ENCODE data around the gene FAAP24. TPM values are rescaled to one million over a fixed set of nuclear protein-coding genes. Genes with fewer than 3 reads are reported as not detected.

The FAAP24 gene, protein sequence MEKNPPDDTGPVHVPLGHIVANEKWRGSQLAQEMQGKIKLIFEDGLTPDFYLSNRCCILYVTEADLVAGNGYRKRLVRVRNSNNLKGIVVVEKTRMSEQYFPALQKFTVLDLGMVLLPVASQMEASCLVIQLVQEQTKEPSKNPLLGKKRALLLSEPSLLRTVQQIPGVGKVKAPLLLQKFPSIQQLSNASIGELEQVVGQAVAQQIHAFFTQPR
- 1 to 10 TPM in 4 of 5 experiments, under 1 TPM in 1; 0.71 to 7.2 (median 2.5) TPM for total RNA-seq
- polyA plus RNA-seq = 1 to 10 TPM; 2.3 to 3.9 TPM
- 2.3 reads per million, percentile 11 among the genes with 10 or more reads in this experiment for total RNA-seq

DNA sequence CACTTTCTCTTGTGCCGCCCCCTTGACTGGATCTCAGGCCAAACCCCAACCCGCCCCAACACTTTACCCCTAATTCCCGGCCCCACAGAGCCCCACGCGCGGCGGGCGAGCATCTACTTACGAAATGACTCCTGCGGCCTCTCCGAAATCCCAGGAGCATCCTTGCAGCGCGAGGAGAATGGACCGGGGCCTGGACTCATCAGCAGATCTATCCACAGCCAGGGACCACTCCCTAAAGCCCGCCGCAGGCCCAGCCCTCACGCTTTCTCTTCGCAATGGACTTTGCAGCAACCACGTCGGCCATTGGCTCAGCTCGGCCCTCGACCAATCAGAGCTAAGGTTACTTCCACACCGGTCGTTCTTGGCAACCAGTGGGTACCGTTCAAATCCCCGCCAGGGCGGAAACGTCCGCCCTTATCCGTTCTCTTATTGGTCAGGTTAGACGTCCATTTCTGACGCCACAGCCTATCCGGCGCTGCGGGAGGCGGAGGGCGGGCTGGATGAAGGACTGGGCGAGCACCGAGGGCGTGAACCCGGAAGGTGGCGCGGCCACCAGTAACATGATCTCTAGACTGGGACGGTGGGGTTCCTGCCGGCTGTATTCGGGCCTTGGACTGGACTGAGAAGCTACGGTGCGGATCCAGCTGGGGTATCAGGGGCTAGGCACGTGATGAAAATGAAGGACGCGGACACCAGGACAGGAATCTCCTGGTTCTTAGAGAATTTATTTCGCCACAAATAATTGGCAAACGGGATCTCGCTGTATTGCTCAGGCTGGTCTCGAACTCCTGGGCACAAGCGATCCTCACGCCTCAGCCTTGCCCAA lies at the start of gene FAAP24, which contains the start of gene CEP89:
Gene FAAP24, plus strand, starts transcription at position 528 of the 826 bp plus-strand sequence. CDS start 955 bp downstream, outside the sequence.
Gene CEP89, minus strand, starts transcription at position 244 of the 826 bp plus-strand sequence. Its CDS starts 84 bp downstream, at position 160.
- H3K9me3 ChIP-seq (ENCODE audit: control insufficient read depth in 2 of 3, low read length in 3 of 3) = no peaks in the 10 kb centered on the region
- Mint-ChIP-seq H3K27ac (peak within 1 kb of the TSS; percentile 92 to 97 (median 97)), H3K27me3 (no peaks in the 10 kb centered on the region), H3K9me3 (peaks cover 0 to 5% (median 0%) of the 10 kb centered on the region in 11 donors), H3K36me3 (peaks cover 0 to 9% (median 4%) of the 10 kb centered on the region in 5 donors), H3K4me1 (peaks cover 14 to 27% (median 20%) of the 10 kb centered on the region in 7 donors), H3K4me3 (peak within 1 kb of the TSS; percentile 96 to 100 (median 99))
- peak within 1 kb of the TSS; percentile 75 for H3K27ac ChIP-seq (ENCODE audit: low read depth, low read length)
- peak within 1 kb of the TSS; percentile 78 for H3K4me3 ChIP-seq (ENCODE audit: low read length)
- ChIA-PET CTCF (no interaction called here), POLR2A (interaction anchor here (0.6 to 3.0 kb wide), 9 partner anchors 17 to 1870 kb away, joined by 3 to 13 read pairs (median 3); partner anchors contain the start of genes GPATCH1, NUDT19 and PDCD5)
- ATAC-seq (peak; percentile 98), DNase-seq (peak; percentile 89 to 99 (median 98))
- intact Hi-C loops (cut with micrococcal nuclease) = loop anchor here (1.0 to 10.0 kb wide), 14 partner anchors 109 to 565 kb away; partner anchors contain the start of genes ANKRD27 (in 2 of the 2), CEBPG (in 2 of the 2), GPATCH1 (in 2 of the 2) and PDCD5 (in 2 of the 2)
- peaks cover 0 to 5% of the 10 kb centered on the region in 2 donors for H3K4me1 ChIP-seq (ENCODE audit: control insufficient read depth in 2 of 2, insufficient read depth in 2 of 2, low read length in 2 of 2)
- no peaks in the 10 kb centered on the region for H3K27me3 ChIP-seq (ENCODE audit: control insufficient read depth in 2 of 2, insufficient read depth in 2 of 2, low read length in 2 of 2)
- H3K36me3 ChIP-seq (ENCODE audit: control insufficient read depth in 2 of 3, insufficient read depth in 3 of 3, low read length in 3 of 3) = peaks cover 0 to 3% (median 0%) of the 10 kb centered on the region in 3 experiments

DNA sequence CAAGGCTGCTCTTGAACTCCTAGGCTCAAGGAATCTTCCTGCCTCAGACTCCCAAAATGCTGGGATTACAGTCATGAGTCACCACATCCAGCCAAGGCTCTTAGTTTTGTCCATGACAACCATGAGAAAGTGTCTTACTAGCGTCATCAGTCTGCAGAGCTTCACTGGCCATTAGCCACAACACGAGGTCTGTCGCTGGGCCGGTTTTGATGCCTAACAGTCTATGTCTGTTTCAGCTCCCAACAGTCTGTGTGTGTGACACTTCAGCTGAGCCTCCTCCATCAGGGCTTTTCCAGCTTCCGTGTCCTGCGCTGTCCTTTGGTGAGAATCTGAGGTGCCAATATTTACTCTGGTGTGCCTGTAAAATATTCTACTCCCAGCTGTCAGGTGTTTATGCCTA lies 47.8 kb upstream of the FAAP24 start:
- no peaks in the 10 kb centered on the region for H3K4me1 Mint-ChIP-seq
- no peak overlapping the region for H3K27ac Mint-ChIP-seq
- POLR2A ChIA-PET = no interaction called here
- no peaks in the 10 kb centered on the region for H3K27me3 Mint-ChIP-seq
- Histone ChIP-seq H3K9me3 (ENCODE audit: control insufficient read depth in 2 of 3, low read length in 3 of 3) (peaks cover 0 to 4% (median 0%) of the 10 kb centered on the region in 3 experiments), H3K4me1 (ENCODE audit: control insufficient read depth in 2 of 2, insufficient read depth in 2 of 2, low read length in 2 of 2) (no peaks in the 10 kb centered on the region), H3K36me3 (ENCODE audit: control insufficient read depth in 2 of 3, insufficient read depth in 3 of 3, low read length in 3 of 3) (peaks cover 0 to 29% (median 6%) of the 10 kb centered on the region in 3 experiments), H3K27ac (ENCODE audit: low read depth, low read length) (no peak overlapping the region), H3K27me3 (ENCODE audit: control insufficient read depth in 2 of 2, insufficient read depth in 2 of 2, low read length in 2 of 2) (no peaks in the 10 kb centered on the region), H3K4me3 (ENCODE audit: low read length) (no peak overlapping the region)
- intact Hi-C loops (cut with micrococcal nuclease) = no loop called here
- CTCF ChIA-PET = interaction anchor here (0.6 kb wide), 1 partner anchor 355 kb away, joined by 4 read pairs; no protein-coding TSS in a partner anchor
- DNase-seq (no peak), ATAC-seq (no peak)
- H3K9me3 Mint-ChIP-seq = peaks cover 5 to 12% (median 8%) of the 10 kb centered on the region in 11 donors
- H3K4me3 Mint-ChIP-seq = no peak overlapping the region
- peaks cover 15 to 61% (median 29%) of the 10 kb centered on the region in 5 donors for H3K36me3 Mint-ChIP-seq

- no peak overlapping the region for H3K4me3 Mint-ChIP-seq
- POLR2A ChIA-PET = no interaction called here
- H3K27ac ChIP-seq (ENCODE audit: low read depth, low read length) = no peak overlapping the region
- no peaks in the 10 kb centered on the region for H3K4me1 ChIP-seq (ENCODE audit: control insufficient read depth in 2 of 2, insufficient read depth in 2 of 2, low read length in 2 of 2)
- ATAC-seq = no peak
- H3K36me3 ChIP-seq (ENCODE audit: control insufficient read depth in 2 of 3, insufficient read depth in 3 of 3, low read length in 3 of 3) = peaks cover 0 to 34% (median 6%) of the 10 kb centered on the region in 3 experiments
- intact Hi-C loops (cut with micrococcal nuclease) = no loop called here
- no peak overlapping the region for H3K4me3 ChIP-seq (ENCODE audit: low read length)
- no peaks in the 10 kb centered on the region for H3K27me3 ChIP-seq (ENCODE audit: control insufficient read depth in 2 of 2, insufficient read depth in 2 of 2, low read length in 2 of 2)
- peaks cover 21 to 72% (median 48%) of the 10 kb centered on the region in 5 donors for H3K36me3 Mint-ChIP-seq
- H3K27ac Mint-ChIP-seq = peak overlapping the region in 1 of 9 donors; percentile 5
- no peaks in the 10 kb centered on the region for H3K27me3 Mint-ChIP-seq
- H3K4me1 Mint-ChIP-seq = no peaks in the 10 kb centered on the region
- H3K9me3 ChIP-seq (ENCODE audit: control insufficient read depth in 2 of 3, low read length in 3 of 3) = peaks cover 0 to 4% (median 0%) of the 10 kb centered on the region in 3 experiments
- CTCF ChIA-PET = interaction anchor here (0.5 to 1.2 kb wide), 3 partner anchors 9 to 329 kb away, joined by 3 to 4 read pairs (median 3); no protein-coding TSS in a partner anchor
- H3K9me3 Mint-ChIP-seq = peaks cover 5 to 16% (median 8%) of the 10 kb centered on the region in 11 donors
- no peak for DNase-seq
These were observed 43.2 kb upstream of the FAAP24 start for GRCh38 chr19:32928806-32929205.

DNA sequence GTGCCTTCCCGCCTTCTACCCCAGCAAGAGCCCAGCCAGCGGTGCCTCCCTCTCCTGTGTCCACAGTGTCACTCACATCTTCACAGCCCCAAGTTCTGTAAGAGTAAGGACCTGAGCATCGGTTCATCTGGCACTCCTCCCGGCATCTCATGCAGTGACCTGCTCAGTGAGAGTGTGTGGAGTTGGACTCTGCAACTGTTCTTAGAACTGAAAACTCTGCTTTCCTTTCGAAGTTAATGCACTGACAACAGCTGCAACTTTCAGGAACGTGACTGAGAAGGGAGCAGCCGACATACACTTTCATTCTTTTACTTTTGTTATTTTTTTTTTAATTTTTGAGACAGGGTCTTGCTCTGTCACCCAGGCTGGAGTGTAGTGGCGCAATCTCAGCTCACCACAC lies 41.5 kb upstream of the FAAP24 start:
- intact Hi-C loops (cut with micrococcal nuclease) = no loop called here

DNA sequence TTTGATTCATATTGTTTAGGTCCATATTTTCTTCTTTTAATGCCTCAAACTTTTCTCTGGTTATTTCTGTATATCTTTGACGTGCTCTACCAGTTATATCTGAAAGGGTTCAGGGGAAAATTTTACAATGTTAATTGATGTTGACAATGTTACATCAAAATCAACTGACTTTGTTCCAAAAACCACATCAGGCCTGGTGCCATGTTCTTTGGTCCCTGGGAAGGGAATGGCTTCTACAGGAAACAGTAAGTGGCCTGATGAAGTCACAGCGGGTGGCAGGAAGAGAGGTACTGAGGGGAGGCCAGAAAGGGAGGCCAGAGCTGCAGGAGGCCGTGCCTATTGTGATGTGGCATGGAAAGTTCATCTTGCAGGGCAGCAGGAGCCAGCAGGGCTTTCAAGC lies 38.5 kb upstream of the FAAP24 start:
- ATAC-seq (no peak), DNase-seq (no peak)
- Mint-ChIP-seq H3K27me3 (no peaks in the 10 kb centered on the region), H3K27ac (peak overlapping the region in 2 of 9 donors; percentile 7 to 65), H3K36me3 (peaks cover 16 to 61% (median 58%) of the 10 kb centered on the region in 5 donors), H3K4me1 (no peaks in the 10 kb centered on the region), H3K9me3 (peaks cover 2 to 10% (median 4%) of the 10 kb centered on the region in 11 donors), H3K4me3 (no peak overlapping the region)
- Histone ChIP-seq H3K27ac (ENCODE audit: low read depth, low read length) (no peak overlapping the region), H3K36me3 (ENCODE audit: control insufficient read depth in 2 of 3, insufficient read depth in 3 of 3, low read length in 3 of 3) (peaks cover 0 to 40% (median 6%) of the 10 kb centered on the region in 3 experiments), H3K9me3 (ENCODE audit: control insufficient read depth in 2 of 3, low read length in 3 of 3) (no peaks in the 10 kb centered on the region), H3K4me1 (ENCODE audit: control insufficient read depth in 2 of 2, insufficient read depth in 2 of 2, low read length in 2 of 2) (no peaks in the 10 kb centered on the region), H3K27me3 (ENCODE audit: control insufficient read depth in 2 of 2, insufficient read depth in 2 of 2, low read length in 2 of 2) (no peaks in the 10 kb centered on the region), H3K4me3 (ENCODE audit: low read length) (no peak overlapping the region)
- ChIA-PET CTCF (no interaction called here), POLR2A (interaction anchor here (0.6 kb wide), 1 partner anchor 273 kb away, joined by 3 read pairs; no protein-coding TSS in a partner anchor)
- intact Hi-C loops (cut with micrococcal nuclease) = no loop called here

More for the DNA sequence above, 41.5 kb upstream of the FAAP24 start:
- Histone ChIP-seq H3K4me3 (ENCODE audit: low read length) (no peak overlapping the region), H3K9me3 (ENCODE audit: control insufficient read depth in 2 of 3, low read length in 3 of 3) (peaks cover 0 to 4% (median 0%) of the 10 kb centered on the region in 3 experiments), H3K27ac (ENCODE audit: low read depth, low read length) (no peak overlapping the region), H3K36me3 (ENCODE audit: control insufficient read depth in 2 of 3, insufficient read depth in 3 of 3, low read length in 3 of 3) (peaks cover 0 to 32% (median 6%) of the 10 kb centered on the region in 3 experiments), H3K4me1 (ENCODE audit: control insufficient read depth in 2 of 2, insufficient read depth in 2 of 2, low read length in 2 of 2) (no peaks in the 10 kb centered on the region), H3K27me3 (ENCODE audit: control insufficient read depth in 2 of 2, insufficient read depth in 2 of 2, low read length in 2 of 2) (no peaks in the 10 kb centered on the region)
- H3K4me1 Mint-ChIP-seq = no peaks in the 10 kb centered on the region
- ChIA-PET CTCF (no interaction called here), POLR2A (interaction anchor here (0.6 kb wide), 1 partner anchor 270 kb away, joined by 3 read pairs; no protein-coding TSS in a partner anchor)
- H3K36me3 Mint-ChIP-seq = peaks cover 27 to 71% (median 57%) of the 10 kb centered on the region in 5 donors
- DNase-seq = no peak
- no peak for ATAC-seq
- no peak overlapping the region for H3K4me3 Mint-ChIP-seq
- H3K27ac Mint-ChIP-seq = no peak overlapping the region
- H3K27me3 Mint-ChIP-seq = no peaks in the 10 kb centered on the region
- H3K9me3 Mint-ChIP-seq = peaks cover 5 to 16% (median 8%) of the 10 kb centered on the region in 11 donors

DNA sequence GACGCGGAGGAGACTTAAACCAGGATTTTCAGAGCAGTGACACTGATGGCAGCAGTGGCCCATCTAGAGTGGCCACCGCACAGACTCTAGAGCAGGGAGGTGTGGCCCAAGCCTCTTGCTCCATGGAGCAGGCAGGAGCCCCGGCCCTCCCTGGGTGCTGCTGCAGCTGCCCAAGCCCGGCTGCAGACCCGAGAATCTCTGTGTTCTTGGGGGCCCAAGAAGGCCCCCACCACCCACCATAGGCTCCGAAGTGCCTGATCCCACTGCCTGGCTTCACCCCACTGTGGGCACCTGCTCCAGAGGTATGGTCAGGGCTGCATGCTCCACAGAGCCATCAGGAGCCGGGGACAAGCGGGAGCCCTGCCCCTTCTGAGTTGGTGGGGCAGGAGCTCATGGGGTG lies 36.4 kb upstream of the FAAP24 start:
- Mint-ChIP-seq H3K4me1 (no peaks in the 10 kb centered on the region), H3K27me3 (no peaks in the 10 kb centered on the region), H3K9me3 (no peaks in the 10 kb centered on the region), H3K27ac (no peak overlapping the region), H3K4me3 (no peak overlapping the region), H3K36me3 (peaks cover 8 to 47% (median 44%) of the 10 kb centered on the region in 5 donors)
- intact Hi-C loops (cut with micrococcal nuclease) = no loop called here
- H3K27me3 ChIP-seq (ENCODE audit: control insufficient read depth in 2 of 2, insufficient read depth in 2 of 2, low read length in 2 of 2) = no peaks in the 10 kb centered on the region
- peaks cover 0 to 26% (median 0%) of the 10 kb centered on the region in 3 experiments for H3K36me3 ChIP-seq (ENCODE audit: control insufficient read depth in 2 of 3, insufficient read depth in 3 of 3, low read length in 3 of 3)
- ChIA-PET POLR2A (no interaction called here), CTCF (no interaction called here)
- no peaks in the 10 kb centered on the region for H3K4me1 ChIP-seq (ENCODE audit: control insufficient read depth in 2 of 2, insufficient read depth in 2 of 2, low read length in 2 of 2)
- DNase-seq = no peak
- H3K9me3 ChIP-seq (ENCODE audit: control insufficient read depth in 2 of 3, low read length in 3 of 3) = no peaks in the 10 kb centered on the region
- H3K27ac ChIP-seq (ENCODE audit: low read depth, low read length) = no peak overlapping the region
- no peak overlapping the region for H3K4me3 ChIP-seq (ENCODE audit: low read length)
- no peak for ATAC-seq
